Neural progenitor cell (in vitro differentiated cells): ENCODE results near the gene RNLS. TPM values are rescaled to one million over a fixed set of nuclear protein-coding genes. Genes with fewer than 3 reads are reported as not detected.

Source experiments
- DNase-seq: peaks from one replicate; pipeline ENCODE4 v3.0.0-alpha.2; 2016; ENCODE audit warnings: low spot score
- H2AFZ ChIP-seq: fragments of 200-600 bp; sonication (generic); replicated peaks from 2 replicates; pipeline ENCODE4 v1.6.1; 2016; ENCODE audit warnings: antibody characterized with exemption
- H3F3A ChIP-seq: fragments of 200-600 bp; sonication (generic); 2 replicates; pipeline ENCODE4 v1.6.1; 2016; ENCODE audit warnings: antibody characterized with exemption, low read depth
- H3K27ac ChIP-seq: fragments of 200-600 bp; sonication (generic); 2 replicates; pipeline ENCODE4 v1.5.1; 2016; ENCODE audit warnings: mild to moderate bottlenecking
- H3K27me3 ChIP-seq: fragments of 200-600 bp; sonication (generic); 2 replicates; pipeline ENCODE4 v1.6.1; 2016; ENCODE audit warnings: mild to moderate bottlenecking, moderate library complexity
- H3K36me3 ChIP-seq: fragments of 200-600 bp; sonication (generic); 2 replicates; pipeline ENCODE4 v1.5.1; 2016
- H3K4me1 ChIP-seq: fragments of 200-600 bp; sonication (generic); 2 replicates; pipeline ENCODE4 v1.6.1; 2016; ENCODE audit warnings: mixed run types
- H3K4me2 ChIP-seq: fragments of 200-600 bp; sonication (generic); 2 replicates; pipeline ENCODE4 v1.6.1; 2016
- H3K4me3 ChIP-seq: fragments of 200-600 bp; sonication (generic); 2 replicates; pipeline ENCODE4 v1.5.1; 2016
- H3K79me2 ChIP-seq: fragments of 200-600 bp; sonication (generic); 2 replicates; pipeline ENCODE4 v1.6.1; 2016; ENCODE audit warnings: low read depth
- H3K9ac ChIP-seq: fragments of 200-600 bp; sonication (generic); 2 replicates; pipeline ENCODE4 v1.6.1; 2016
- H3K9me3 ChIP-seq: fragments of 200-600 bp; sonication (generic); 2 replicates; pipeline ENCODE4 v1.5.1; 2016; ENCODE audit warnings: low read depth
- H4K20me1 ChIP-seq: fragments of 200-600 bp; sonication (generic); 2 replicates; pipeline ENCODE4 v1.6.1; 2016; ENCODE audit warnings: low read depth
- H3K27ac Mint-ChIP-seq: 3 replicates; pipeline ENCODE4 v1.8.0; 2021; ENCODE audit warnings: mixed read lengths
- H3K27me3 Mint-ChIP-seq: 2 replicates; pipeline ENCODE4 v1.8.0; 2022; ENCODE audit warnings: low read depth, mild to moderate bottlenecking, inconsistent platforms, moderate library complexity, mixed read lengths; ENCODE audit not compliant: insufficient read depth
- H3K36me3 Mint-ChIP-seq: 3 replicates; pipeline ENCODE4 v1.8.0; 2021; ENCODE audit warnings: mixed read lengths
- H3K4me1 Mint-ChIP-seq: 3 replicates; pipeline ENCODE4 v1.8.0; 2021; ENCODE audit warnings: mixed read lengths
- H3K4me3 Mint-ChIP-seq: 3 replicates; pipeline ENCODE4 v1.8.0; 2021; ENCODE audit warnings: mild to moderate bottlenecking, moderate library complexity, mixed read lengths
- H3K9me3 Mint-ChIP-seq: 3 replicates; pipeline ENCODE4 v1.8.0; 2020; ENCODE audit warnings: mixed read lengths
- EZH2 ChIP-seq: fragments of 200-600 bp; sonication (generic); IDR thresholded peaks from 2 replicates; pipeline ENCODE4 v1.6.1; 2017; ENCODE audit warnings: antibody characterized with exemption, mild to moderate bottlenecking, moderate library complexity
- EZH2phosphoT487 ChIP-seq: fragments of 200-600 bp; sonication (generic); IDR thresholded peaks from 2 replicates; pipeline ENCODE4 v1.6.1; 2017; ENCODE audit warnings: antibody characterized with exemption
- total RNA-seq: library from RNA; depleted of rRNA; stranded (reverse); fragments of >200 nt; gene quantifications from 2 replicates; pipeline ENCODE4 v1.2.3, GENCODE V29; 2015; ENCODE audit warnings: low replicate concordance
- TF ChIP-seq, protein P1 (sequence below): fragments of 200-600 bp; sonication (generic); IDR thresholded peaks from 2 replicates; pipeline ENCODE4 v1.5.1; 2017; ENCODE audit warnings: antibody characterized with exemption, mild to moderate bottlenecking

The RNLS gene
- 9.1 and 11.9 TPM in 2 replicates for total RNA-seq

- Histone ChIP-seq H3K27me3 (peaks cover 31% of the 10 kb centered on the region), H3K9ac (peak within 1 kb of the TSS; percentile 24), H2AFZ (peak within 1 kb of the TSS; percentile 99), H3K36me3 (peaks cover 4% of the 10 kb centered on the region), H4K20me1 (no peaks in the 10 kb centered on the region), H3K9me3 (no peaks in the 10 kb centered on the region), H3K4me2 (peak within 1 kb of the TSS; percentile 82), H3K27ac (no peak within 1 kb of the TSS), H3F3A (no peaks in the 10 kb centered on the region), H3K79me2 (no peaks in the 10 kb centered on the region), H3K4me1 (no peaks in the 10 kb centered on the region), H3K4me3 (peak within 1 kb of the TSS; percentile 53)
- H3K9me3 Mint-ChIP-seq, result peaks cover 4% of the 10 kb centered on the region
- peak; percentile 69 for DNase-seq
- H3K27ac Mint-ChIP-seq, result no peak within 1 kb of the TSS
- TF ChIP-seq EZH2 (peak; percentile 36), EZH2phosphoT487 (peak; percentile 36)
- TF ChIP-seq, protein P1, sequence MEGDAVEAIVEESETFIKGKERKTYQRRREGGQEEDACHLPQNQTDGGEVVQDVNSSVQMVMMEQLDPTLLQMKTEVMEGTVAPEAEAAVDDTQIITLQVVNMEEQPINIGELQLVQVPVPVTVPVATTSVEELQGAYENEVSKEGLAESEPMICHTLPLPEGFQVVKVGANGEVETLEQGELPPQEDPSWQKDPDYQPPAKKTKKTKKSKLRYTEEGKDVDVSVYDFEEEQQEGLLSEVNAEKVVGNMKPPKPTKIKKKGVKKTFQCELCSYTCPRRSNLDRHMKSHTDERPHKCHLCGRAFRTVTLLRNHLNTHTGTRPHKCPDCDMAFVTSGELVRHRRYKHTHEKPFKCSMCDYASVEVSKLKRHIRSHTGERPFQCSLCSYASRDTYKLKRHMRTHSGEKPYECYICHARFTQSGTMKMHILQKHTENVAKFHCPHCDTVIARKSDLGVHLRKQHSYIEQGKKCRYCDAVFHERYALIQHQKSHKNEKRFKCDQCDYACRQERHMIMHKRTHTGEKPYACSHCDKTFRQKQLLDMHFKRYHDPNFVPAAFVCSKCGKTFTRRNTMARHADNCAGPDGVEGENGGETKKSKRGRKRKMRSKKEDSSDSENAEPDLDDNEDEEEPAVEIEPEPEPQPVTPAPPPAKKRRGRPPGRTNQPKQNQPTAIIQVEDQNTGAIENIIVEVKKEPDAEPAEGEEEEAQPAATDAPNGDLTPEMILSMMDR, result peak; percentile 77
- H3K27me3 Mint-ChIP-seq, result no peaks in the 10 kb centered on the region
- peak within 1 kb of the TSS; percentile 82 for H3K4me3 Mint-ChIP-seq
- no peaks in the 10 kb centered on the region for H3K36me3 Mint-ChIP-seq
- H3K4me1 Mint-ChIP-seq, result peaks cover 3% of the 10 kb centered on the region
These were observed at the start of gene RNLS for GRCh38 chr10:88582806-88583583. Gene RNLS, minus strand, starts transcription at chr10:88583318.

DNA sequence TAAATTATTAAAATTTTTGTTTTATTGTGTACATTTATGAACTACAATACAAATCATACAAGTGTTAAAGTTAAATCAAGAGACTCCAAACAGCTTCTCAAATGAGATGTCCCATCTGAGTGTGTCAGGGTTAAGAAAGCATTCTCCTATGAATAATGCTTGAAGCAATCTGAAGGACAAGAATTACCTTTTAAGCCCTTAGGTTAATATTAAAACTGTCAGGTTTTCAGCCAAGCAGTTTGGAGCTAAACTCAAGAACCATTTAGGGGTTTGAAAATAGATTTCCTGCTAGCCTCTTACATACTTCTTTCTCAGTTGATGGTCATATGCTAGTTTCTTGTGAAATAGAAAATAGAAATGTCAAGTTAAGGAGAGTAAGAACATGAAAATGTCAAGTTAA is 41.7 kb upstream of the RNLS start:
- Histone ChIP-seq H3K9me3 (no peaks in the 10 kb centered on the region), H3K79me2 (no peaks in the 10 kb centered on the region), H4K20me1 (no peaks in the 10 kb centered on the region), H2AFZ (no peak overlapping the region), H3K4me2 (no peak overlapping the region), H3K27me3 (no peaks in the 10 kb centered on the region), H3K27ac (no peak overlapping the region), H3K4me1 (no peaks in the 10 kb centered on the region), H3F3A (peaks cover 3% of the 10 kb centered on the region), H3K9ac (no peak overlapping the region), H3K4me3 (no peak overlapping the region), H3K36me3 (no peaks in the 10 kb centered on the region)
- H3K27ac Mint-ChIP-seq, result no peak overlapping the region
- TF ChIP-seq, protein P1, result no peak
- no peak for TF ChIP-seq EZH2phosphoT487
- TF ChIP-seq EZH2, result no peak
- peaks cover 2% of the 10 kb centered on the region for H3K9me3 Mint-ChIP-seq
- H3K27me3 Mint-ChIP-seq, result no peaks in the 10 kb centered on the region
- DNase-seq, result no peak
- H3K36me3 Mint-ChIP-seq, result no peaks in the 10 kb centered on the region
- no peak overlapping the region for H3K4me3 Mint-ChIP-seq
- no peaks in the 10 kb centered on the region for H3K4me1 Mint-ChIP-seq

- Histone ChIP-seq H3K79me2 (no peaks in the 10 kb centered on the region), H3K4me2 (no peak overlapping the region), H3K9ac (no peak overlapping the region), H3K4me3 (no peak overlapping the region), H3K27me3 (no peaks in the 10 kb centered on the region), H3K36me3 (no peaks in the 10 kb centered on the region), H2AFZ (no peak overlapping the region), H3F3A (peaks cover 3% of the 10 kb centered on the region), H4K20me1 (no peaks in the 10 kb centered on the region), H3K9me3 (no peaks in the 10 kb centered on the region), H3K27ac (no peak overlapping the region), H3K4me1 (no peaks in the 10 kb centered on the region)
- no peak for DNase-seq
- no peak overlapping the region for H3K4me3 Mint-ChIP-seq
- H3K27ac Mint-ChIP-seq, result no peak overlapping the region
- peaks cover 2% of the 10 kb centered on the region for H3K9me3 Mint-ChIP-seq
- TF ChIP-seq, protein P1, result no peak
- TF ChIP-seq EZH2 (no peak), EZH2phosphoT487 (no peak)
- H3K4me1 Mint-ChIP-seq, result no peaks in the 10 kb centered on the region
- H3K36me3 Mint-ChIP-seq, result no peaks in the 10 kb centered on the region
- no peaks in the 10 kb centered on the region for H3K27me3 Mint-ChIP-seq
These were observed 40.7 kb upstream of the RNLS start for GRCh38 chr10:88623835-88624234.
